GM21528 (cell line): ENCODE measurements around the gene SMPD4.
A peak's percentile ranks its signal among the peaks of the same experiment; 100 is the strongest.
"Not testable (repeated sequence)": the region's sequence is repeated elsewhere in the genome, so short reads cannot be mapped to it uniquely, and the experiment has no call there.

Experiments
- ATAC-seq: cut with Tn5 transposase; IDR thresholded peaks from one replicate; pipeline ENCODE4 v1.9.1; 2021; ENCODE audit warnings: mild to moderate bottlenecking, moderate library complexity; ENCODE audit not compliant: unreplicated experiment, low FRiP score

SMPD4 gene

GRCh38 chr2:130187859-130188792 lies 6.7 kb upstream of the SMPD4 start:
- not testable (repeated sequence) for ATAC-seq

- no peak for ATAC-seq
These were observed 5.9 kb upstream of the SMPD4 start for GRCh38 chr2:130187268-130187667.

- ATAC-seq: no peak
These were observed 5.0 kb upstream of the SMPD4 start for GRCh38 chr2:130186391-130186790.

- no peak for ATAC-seq
These were observed 4.5 kb upstream of the SMPD4 start for GRCh38 chr2:130185896-130186295.

- ATAC-seq: no peak
These were observed 4.0 kb upstream of the SMPD4 start for GRCh38 chr2:130185436-130185835.

- no peak for ATAC-seq
These were observed 2.3 kb upstream of the SMPD4 start for GRCh38 chr2:130183512-130184373.

GRCh38 chr2:130182826-130183511 lies 1.6 kb upstream of the SMPD4 start:
- ATAC-seq: not testable (repeated sequence)

GRCh38 chr2:130181880-130182682 lies 679 bp upstream of the SMPD4 start, which contains the start of gene MZT2B:
Gene MZT2B, plus strand, starts transcription at chr2:130182262. Its CDS starts 21 bp downstream, at chr2:130182283.
- ATAC-seq: peak; percentile 80

GRCh38 chr2:130180404-130181324 lies 738 bp downstream of the SMPD4 start:
- peak; percentile 1 for ATAC-seq

- ATAC-seq: not testable (repeated sequence)
These were observed 6.5 kb downstream of the SMPD4 start for GRCh38 chr2:130174866-130175265.

GRCh38 chr2:130169896-130170295 lies 11.5 kb downstream of the SMPD4 start:
- no peak for ATAC-seq

GRCh38 chr2:130169163-130169562 lies 12.2 kb downstream of the SMPD4 start:
- not testable (repeated sequence) for ATAC-seq

- ATAC-seq: not testable (repeated sequence)
These were observed 14.8 kb downstream of the SMPD4 start for GRCh38 chr2:130166611-130167010.

GRCh38 chr2:130165293-130166016 lies 15.9 kb downstream of the SMPD4 start:
- no peak for ATAC-seq

GRCh38 chr2:130162968-130163367 lies 18.4 kb downstream of the SMPD4 start:
- no peak for ATAC-seq

GRCh38 chr2:130162486-130162885 lies 18.9 kb downstream of the SMPD4 start:
- ATAC-seq: not testable (repeated sequence)

GRCh38 chr2:130160838-130161705 lies 20.3 kb downstream of the SMPD4 start:
- ATAC-seq: not testable (repeated sequence)
